Measurements from ENCODE around the gene RALGAPB.
"Not testable (repeated sequence)": the region's sequence is repeated elsewhere in the genome, so short reads cannot be mapped to it uniquely, and the experiment has no call there.

RALGAPB gene

DNA sequence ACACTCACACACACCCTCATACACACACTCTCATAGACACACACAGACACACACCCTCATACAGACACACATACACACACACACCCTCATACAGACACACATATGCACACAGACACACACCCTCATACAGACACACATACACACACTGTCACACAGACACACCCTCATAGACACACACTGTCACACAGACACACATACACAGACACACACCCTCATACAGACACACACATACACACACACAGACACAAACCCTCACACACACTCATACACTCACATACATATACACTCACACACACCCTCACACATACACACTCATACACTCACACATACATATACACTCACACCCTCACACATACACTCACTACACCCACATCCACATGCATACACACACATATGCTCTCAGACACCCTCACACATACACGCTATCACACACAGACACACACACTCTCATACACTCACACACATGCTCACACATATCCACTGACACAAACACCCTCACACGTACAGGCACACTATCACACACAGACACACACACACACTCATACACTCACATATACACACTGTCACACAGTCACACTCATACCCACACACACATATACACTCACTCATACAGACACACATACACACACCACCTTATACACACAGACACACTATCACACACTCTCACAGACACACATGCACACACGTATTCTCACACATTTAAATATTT is 117.5 kb downstream of the RALGAPB start:
- no peak for DNase-seq

DNA sequence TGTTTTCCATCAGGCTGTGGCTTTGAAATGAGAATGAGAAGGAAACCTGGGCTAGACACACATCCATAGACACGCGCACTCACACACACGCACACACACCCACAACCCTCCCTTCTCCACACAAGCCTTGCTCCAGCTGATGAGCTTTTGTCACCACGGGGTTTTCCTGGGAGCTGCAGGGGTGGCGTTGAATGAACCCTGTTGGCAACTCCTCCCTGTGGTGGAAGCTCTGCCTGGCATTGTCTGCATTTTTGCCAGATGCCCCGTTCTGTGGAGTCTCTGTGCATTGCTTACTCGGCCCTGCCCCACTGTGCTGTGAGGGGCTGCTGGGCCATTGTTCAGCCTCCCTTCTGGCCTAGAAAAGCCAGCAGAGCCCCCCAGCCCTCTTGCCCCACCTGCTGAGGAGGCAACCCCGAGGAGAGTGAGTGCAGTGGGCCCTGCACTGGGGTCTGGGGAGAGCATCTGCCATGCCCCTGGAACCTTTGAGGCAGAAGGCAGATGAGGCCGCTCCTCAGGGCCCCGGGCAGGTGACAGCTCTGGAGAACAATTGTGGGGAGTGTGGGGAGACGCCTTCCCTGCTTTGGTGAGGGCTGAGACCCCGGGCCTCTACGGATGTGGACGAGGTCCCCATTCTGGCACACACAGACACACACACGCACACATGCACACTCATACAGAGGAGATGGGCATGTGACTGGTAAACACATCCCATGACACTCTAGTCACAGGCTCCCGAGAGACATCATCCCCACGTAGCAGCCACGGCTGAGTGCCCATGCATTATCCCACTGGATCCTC is 118.2 kb downstream of the RALGAPB start:
- DNase-seq = no peak

DNA sequence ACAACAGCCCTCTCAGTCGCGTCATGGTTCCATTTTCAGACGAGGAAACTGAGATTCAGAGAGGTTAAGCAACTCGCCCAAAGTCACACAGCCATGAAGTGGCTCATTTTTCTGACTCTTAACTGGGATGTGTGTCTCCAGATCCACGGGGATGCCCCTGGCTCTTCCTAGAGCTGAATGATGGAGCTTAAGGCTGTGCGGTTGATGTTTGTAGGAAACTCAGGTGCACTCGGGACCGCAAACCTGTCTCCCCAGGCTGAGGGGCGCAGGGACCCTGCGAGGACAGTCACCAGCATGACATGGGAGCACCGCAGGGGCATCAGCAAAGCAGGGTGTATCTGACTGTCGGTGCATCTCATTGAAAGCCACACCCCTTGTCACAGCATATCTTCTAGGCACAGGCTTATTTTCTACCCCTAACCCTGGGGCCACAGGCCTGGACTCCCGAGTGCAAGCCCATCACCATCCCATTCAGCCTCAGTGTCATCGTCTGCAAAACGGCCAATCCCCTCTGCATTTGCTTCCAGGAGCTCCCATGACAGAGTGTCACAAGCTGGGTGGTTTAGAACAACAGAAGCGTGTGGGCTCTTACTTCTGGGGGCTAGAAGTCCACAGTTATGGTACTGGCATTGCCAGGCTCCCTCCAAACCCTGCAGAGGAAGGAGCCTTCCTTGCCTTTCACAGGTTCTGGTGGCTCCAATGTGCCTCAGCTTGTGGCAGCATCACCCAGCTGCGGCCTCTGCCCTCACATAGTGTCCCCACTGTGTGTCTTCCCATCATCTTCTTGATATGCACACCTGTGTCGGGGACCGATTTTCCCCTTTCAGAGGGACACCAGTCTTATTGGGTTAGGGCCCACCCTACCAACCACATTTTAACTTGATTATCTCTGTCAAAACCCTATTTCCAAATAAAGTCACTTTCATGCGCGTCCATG is 119.1 kb downstream of the RALGAPB start:
- DNase-seq = no peak

DNA sequence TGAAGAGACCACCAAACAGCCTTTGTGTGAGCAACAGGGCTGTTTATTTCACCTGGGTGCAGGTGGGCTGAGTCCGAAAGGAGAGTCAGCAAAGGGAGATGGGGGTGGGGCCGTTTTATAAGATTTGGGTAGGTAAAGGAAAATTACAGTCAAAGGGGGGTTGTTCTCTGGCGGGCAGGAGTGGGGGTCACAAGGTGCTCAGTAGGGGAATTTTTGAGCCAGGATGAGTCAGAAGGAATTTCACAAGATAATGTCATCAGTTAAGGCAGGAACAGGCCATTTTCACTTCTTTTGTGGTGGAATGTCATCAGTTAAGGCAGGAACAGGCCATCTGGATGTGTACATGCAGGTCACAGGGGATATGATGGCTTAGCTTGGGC is 119.8 kb downstream of the RALGAPB start:
- not testable (repeated sequence) for DNase-seq

DNA sequence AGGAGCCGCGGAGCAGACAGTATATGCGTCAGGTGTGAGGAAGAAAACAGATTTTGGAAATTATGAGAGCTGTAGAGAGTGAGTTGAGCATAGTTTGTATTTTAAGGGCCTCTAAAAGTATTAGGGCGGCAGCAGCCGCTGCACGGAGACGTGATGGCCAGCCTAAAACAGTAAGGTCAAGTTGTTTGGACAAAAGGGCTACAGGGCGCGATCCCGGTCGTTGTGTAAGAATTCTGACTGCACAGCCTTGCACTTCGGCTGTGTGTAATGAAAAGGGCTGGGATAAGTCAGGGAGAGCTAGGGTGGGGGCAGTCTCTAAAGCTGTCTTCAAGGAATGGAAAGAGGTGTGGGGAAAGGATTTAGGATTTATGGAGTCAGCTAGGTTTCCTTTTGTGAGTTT is 121.6 kb downstream of the RALGAPB start:
- not testable (repeated sequence) for DNase-seq

DNA sequence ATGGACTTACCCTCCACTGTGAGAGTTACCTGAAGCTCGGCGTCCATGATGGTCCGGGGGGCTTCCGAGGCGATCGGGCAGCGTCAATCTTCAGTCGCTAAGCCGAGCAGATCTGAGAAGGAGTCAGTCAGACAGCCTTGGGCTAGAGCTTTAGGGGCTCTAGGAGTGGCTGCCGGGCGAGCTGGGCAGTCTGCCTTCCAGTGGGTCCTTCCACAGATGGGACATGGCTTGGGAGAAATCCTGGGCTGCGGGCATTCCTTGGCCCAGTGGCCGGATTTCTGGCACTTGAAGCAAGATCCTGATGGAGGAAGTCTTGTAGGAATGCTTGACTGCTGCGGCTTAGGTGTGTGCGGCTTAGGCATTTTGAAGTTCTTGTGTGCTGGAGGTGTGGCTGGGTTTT is 123.2 kb downstream of the RALGAPB start:
- not testable (repeated sequence) for DNase-seq

DNA sequence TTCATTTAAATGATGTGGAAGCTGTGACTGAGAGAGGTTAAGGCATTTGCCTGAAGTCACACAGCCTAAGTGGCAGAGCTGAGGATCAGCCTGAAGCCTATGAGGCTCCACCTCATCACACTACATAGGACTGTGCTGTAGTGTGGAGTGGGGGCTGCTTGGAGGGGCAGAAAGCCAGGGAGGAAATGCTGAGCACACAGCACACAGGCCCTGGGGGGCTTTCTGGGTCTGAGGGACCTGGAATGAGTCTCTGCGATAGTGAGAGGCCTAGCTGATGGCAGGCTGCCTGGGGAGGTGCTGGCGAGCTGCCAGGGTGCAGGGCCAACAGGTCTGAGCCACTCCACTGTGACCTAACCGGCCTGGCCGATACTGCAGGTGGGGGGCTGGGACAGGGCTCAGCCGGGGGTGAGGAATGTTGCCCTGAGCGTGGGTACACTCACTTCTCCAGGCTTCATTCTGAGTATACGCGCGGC is 126.8 kb downstream of the RALGAPB start:
- no peak for DNase-seq

DNA sequence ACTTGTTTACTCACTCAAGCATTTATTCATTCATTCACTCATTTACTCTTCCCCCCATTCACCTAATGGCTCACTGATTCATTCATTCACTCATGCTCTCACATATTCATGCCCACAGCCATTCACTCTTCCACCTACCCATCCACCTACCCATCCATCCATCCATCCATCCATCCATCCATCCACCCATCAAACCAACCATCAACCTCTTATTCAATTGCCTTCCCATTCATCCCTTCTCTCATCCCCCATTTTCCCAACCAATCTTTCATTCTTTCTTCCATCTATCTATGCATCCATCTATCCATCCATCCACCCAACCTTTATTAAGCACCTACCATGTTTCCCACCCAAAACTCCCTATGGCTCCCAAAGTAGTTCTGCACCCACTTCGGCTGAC is 127.4 kb downstream of the RALGAPB start:
- DNase-seq = no peak

DNA sequence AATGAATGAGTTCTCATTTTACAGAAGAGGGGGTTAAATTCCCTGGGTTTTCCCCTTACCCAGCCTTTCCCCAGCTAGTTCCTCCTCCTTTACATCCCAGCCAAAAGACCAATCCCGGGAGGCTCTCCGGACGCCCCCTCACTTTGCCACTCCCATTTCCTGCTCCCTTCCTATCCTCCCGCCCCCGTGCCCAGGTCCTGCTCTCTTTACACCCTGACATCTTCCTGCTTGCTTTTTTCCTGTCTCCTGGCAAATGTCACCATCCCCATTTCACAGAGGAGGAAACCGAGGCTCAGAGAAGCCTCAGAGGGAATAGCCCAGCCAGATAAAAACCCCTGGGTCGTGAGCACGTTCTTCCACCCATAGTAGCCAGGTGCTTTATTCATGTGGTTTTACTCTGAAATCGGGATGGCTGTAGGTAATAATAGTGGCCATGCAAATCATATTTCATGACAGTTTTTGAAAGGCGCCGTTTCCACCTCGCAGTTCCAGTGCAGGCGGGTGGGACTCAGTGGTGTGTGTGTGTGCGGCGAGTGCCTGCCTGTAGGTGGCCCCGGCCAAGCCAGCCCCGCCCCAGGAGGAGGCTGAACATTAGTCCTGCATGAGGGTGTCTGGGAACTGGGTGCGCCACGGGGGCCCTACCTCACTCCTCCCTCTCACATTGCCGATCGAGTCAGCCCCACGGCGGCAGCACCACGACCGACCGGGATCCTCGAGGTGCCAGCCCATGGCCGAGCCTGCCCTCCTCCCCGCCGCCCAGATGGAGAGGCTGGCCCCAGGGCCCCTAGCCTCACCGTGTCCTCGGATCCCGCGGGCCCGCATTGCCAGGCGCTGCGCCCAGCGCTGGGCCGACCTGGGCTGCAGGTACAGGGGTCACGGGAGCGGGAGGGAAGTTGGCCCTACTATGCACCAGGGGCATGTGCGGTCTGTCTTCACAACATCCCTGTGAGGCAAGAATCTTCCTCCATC is 128.9 kb downstream of the RALGAPB start, which contains the start of gene ARHGAP40:
Gene ARHGAP40, plus strand, starts transcription at position 594 of the 969 bp plus-strand sequence.
- DNase-seq = peak; percentile 4

DNA sequence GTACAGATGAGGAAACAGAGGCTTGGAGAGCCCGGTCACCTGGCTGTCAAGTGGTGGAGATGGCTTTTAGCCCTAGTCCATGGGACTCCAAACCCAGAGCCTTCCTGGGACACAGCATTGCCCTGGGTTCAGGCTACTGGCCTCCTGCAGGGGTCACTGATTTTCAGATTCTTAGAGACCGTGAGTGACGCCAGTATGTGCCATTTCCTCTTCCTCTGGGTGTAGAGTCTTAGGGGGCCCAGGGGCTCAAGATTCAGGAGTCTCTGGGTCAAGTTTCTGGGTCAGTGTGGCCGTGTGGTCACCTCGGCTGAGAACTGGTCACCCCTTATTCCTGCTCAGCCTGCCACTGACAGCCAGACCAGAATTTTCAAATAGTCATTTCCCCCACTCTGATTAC is 129.5 kb downstream of the RALGAPB start:
- DNase-seq = no peak

DNA sequence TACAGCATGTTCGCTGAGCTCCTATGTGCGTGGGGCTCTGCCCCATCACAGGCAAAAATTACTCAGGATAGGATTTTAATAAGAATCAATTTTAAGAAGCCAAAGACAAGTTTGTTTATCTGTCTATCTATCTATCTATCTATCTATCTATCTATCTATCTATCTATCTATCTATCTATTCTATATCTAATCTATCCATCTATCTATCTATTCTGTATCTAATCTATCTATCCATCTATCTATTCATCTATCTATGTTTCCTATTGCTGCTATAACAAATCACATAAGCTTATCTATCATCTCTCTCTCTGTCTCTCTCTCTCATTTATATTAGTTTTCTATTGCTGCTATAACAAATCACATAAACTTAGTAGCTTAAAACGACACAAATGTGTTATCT is 130.6 kb downstream of the RALGAPB start:
- DNase-seq = no peak

DNA sequence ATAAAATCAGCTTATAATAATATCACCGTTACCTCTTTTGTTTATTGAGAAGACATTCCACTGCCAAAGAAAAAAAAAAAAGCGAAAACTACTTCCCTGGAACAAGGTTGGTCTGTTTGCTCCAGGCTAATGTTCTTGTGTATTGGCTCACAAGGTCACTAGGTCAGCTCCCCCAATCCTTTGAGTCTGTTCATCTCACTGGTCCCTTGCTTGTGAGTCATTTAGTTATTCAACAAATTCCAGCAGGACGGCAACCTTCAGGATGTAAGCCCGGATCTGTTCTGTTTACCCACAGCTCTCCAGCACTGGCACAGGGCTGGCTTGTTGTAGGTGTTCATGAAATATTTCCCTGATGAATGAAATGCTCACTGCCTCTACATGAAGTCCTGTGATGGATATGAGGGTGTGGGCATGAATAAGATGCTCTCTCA is 132.2 kb downstream of the RALGAPB start:
- no peak for DNase-seq

DNA sequence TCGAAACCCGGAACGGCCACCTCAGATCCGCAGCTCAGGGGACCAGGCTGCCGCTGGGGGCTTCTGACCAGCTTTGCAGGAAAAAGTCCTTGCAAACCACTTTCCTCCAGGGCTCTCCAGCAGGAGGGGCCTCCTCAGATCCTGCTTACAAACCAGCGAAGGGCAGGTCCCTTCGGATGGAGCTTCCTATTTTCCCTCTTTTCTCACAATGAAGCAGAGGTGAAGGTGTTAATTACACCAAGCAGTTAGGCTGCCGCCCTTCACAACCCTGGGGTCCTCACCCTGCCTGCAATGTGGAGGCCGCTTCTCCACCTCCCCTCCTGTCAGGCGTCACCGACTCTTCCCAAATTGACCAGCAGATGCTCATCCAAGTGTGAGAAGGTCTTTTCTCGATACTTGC is 134.7 kb downstream of the RALGAPB start:
- no peak for DNase-seq

DNA sequence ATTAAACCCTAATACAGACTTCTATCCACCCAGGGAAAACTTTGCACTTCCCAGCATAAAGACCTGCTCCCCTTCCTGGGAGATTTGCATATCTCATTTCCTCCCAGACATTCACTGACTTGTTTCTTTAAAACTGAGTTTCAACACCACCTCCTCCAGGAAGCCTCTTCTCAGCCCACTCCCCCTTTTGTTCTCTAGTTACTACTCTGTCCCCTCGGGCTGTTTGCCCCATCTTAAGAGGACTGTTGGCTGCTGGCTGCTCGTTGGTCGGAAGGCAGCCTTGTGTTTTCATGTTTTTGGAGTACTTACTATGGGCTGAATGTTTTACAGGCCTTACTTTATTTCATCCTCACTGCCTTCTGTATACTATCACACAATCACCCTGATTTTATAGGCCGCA is 135.5 kb downstream of the RALGAPB start:
- DNase-seq = no peak

DNA sequence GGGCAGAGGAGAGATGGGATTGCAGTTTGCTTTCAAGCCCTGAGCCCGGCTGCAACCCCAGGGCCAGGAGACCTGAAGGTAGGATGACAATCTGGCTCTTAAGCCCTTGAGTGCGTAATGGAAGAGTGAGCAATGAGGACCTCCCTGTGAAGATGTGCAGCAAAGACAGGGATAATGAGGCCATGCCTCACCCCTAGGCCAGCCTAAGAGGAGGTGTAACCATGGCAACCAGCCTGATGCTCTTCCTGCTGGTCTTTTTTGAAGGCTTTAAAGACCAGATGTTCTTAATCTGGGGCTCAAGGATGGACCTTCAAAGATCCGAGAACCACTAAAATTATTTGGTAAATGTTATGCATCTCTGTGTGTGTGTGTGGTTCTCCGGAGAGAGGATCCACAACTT is 137.2 kb downstream of the RALGAPB start:
- no peak for DNase-seq

DNA sequence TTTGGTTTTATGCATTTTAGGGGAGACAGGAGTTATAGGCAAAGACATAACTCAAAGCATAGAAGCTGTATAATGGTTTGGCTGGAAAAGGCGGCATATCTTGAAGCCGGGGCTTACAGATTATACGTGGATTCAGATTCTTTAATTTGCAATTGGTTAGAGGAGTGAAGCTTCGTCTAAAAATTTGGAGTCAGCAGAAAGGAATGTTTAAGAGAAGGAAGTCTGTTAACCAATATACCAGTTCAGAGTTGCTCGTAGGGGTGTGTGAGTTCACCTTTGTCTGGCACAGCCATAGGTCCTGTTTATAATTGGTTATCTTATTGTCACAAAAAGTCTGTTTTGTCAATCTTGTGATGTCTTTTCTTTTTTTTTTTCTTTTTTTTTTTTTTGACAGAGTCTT is 137.9 kb downstream of the RALGAPB start:
- no peak for DNase-seq

DNA sequence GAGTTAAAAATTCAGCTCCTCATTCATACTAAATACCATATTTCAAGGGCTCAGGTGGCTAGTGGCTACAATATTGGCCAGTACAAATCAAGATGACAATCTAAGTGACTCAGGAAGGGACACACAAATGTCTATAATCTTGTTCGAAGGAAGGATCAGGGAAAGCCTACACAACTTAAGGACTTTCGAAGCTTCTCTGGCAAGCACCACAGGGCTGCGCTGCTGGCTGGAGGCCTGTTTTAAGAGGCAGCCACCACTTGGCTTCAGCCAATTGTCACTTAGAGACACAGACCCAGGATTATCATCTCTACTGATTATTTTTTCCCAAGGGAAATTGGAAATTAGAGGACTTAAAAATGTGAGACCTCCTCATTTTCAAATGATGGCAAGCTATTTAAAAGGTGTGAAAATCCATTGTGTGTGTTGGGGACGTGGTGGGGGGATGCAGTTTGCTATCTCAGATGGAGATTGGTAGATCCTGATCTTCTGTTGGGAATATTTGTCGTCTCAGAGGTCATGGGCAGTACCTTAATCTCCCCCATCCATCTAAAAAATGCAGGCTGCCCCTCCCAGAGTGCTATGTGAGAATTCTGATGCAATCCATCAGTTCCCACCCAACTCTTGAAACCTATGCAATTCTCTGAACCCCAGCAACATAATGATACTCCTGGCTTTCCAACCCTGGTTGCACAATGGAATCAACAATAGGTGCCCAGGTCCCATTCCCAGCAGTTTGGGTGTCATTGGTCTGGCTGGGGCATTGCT is 140.3 kb downstream of the RALGAPB start:
- DNase-seq = no peak

DNA sequence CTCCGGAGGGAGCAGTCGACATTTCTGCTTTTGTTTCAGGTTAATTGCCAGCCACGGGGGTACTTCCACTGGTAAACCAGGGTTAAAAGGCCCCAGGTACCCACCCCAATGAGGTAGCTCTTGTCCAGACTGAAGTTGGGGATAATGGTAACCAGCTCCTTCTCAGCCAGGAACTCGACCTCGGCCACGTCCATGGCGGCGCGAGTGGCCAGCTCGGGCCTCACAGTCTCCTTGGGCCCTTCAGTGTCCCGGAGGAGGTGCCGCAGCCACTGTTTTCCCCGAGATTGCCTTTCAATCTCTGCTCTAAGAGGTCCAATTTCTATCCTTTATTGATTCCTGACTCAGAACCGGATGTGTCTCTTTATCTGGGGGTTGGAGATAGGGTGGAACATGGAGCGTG is 142.6 kb downstream of the RALGAPB start:
- DNase-seq = no peak

DNA sequence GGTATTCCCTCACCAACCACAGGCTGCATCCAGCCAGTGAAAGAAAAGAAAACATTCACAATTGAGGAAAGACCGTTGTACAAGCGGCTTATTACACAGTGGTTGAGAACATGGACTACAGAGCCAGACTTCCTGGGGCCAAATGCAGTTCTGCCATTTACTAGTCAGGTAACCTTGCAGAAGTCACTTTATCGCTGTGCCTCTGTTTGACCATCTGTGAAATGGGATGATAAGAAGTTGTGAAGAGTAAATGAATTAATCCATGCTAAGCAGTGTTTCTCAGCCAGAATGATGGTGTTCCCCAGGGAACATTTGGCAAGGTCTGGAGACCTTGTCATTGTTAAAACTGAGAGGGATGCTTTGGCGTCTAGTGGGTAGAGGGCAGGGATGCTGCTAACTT is 143.8 kb downstream of the RALGAPB start:
- DNase-seq = no peak

DNA sequence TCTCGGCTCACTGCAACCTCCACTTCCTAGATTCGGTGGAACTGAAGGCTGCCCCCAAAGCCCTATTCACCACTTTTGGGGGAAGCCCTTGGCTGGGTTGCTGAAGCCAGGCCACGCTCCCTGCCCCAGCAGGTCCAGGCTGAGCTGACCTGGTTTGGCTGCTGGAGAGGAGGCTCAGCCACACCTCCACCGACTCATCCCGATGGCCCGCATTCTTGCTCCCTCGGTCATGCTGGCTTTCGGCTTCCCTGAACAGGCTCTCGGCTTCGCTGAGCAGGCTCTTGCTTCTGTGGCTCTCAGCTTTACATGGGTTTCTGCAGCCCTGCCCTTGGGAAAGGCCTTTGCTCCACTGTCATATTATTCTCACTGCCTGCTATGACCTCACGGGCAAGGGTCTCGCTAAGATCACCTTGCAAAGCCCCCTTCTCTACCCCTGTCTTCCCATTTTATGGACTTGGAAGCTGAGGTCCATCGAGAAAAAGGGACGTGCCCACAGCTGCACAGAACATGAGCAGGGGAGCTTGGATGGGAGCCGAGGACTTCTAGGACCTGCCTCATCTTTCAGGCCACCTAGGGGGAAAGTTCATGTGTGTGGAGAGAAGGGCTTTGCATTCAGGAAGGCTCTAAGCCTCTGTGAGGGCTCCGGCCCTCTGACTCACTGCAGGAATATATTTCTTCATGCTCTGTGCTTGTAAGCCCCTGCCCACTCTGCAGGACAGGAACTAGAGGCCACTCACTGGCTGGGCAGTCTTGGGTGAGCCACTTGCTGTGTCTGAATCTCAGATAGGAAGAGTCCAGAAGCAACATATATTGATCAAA is 144.6 kb downstream of the RALGAPB start:
- DNase-seq = no peak
